Posterior vena cava (tissue), 2 donors: ENCODE data around the gene WNT3. TPM values are rescaled to one million over a fixed set of nuclear protein-coding genes. Genes with fewer than 3 reads are reported as not detected.
"Not testable (repeated sequence)": the region's sequence is repeated elsewhere in the genome, so short reads cannot be mapped to it uniquely, and the experiment has no call there.

Experiments
- DNase-seq: peaks from one replicate; pipeline ENCODE4 v3.0.0-alpha.2; 2020; ENCODE audit warnings: low spot score
- intact Hi-C, 2 donors: fragments of 100-400 bp; cut with DNase I; formaldehyde crosslinking; loops; one replicate each; pipeline versions ENCODE4 v1.14.1 to v1.14.2; 2022 to 2023
- total RNA-seq, 2 donors: library from RNA; stranded (reverse); fragmentation: NEBNext Ultra II Directional; extraction: Animal tissue kit (Norgen Biotek cat#: 25700); gene quantifications; one replicate each; pipeline ENCODE4 v1.2.1, GENCODE V29; 2021
- donor health status: DM: yes; HTN: yes; CAD: no.
- donor health status: DM: yes; HTN: yes; CAD: no.

WNT3 gene
- total RNA-seq, 2 donors from 2014 or later = 0.32 to 0.81 TPM

- intact Hi-C loops = no loop called here
Observed at GRCh38 chr17:46771561-46772474, 46.7 kb downstream of the WNT3 start.

GRCh38 chr17:46770818-46771560, 47.5 kb downstream of the WNT3 start:
- intact Hi-C loops = no loop called here
- DNase-seq = peak; percentile 86

More at GRCh38 chr17:46771561-46772474, 46.7 kb downstream of the WNT3 start:
- peak; percentile 74 for DNase-seq

- DNase-seq = peak; percentile 71
- intact Hi-C loops = no loop called here
Observed at GRCh38 chr17:46770439-46770817, 48.1 kb downstream of the WNT3 start.

GRCh38 chr17:46769531-46770438, 48.7 kb downstream of the WNT3 start:
- DNase-seq = peak; percentile 81
- intact Hi-C loops = no loop called here

- intact Hi-C loops = not testable (repeated sequence)
Observed at GRCh38 chr17:46768896-46769295, 49.6 kb downstream of the WNT3 start.

GRCh38 chr17:46768540-46768870, 50.0 kb downstream of the WNT3 start:
- intact Hi-C loops = no loop called here
- peak; percentile 56 for DNase-seq

More at GRCh38 chr17:46768896-46769295, 49.6 kb downstream of the WNT3 start:
- peak; percentile 54 for DNase-seq

GRCh38 chr17:46766493-46767491, 51.7 kb downstream of the WNT3 start:
- intact Hi-C loops = no loop called here
- peak; percentile 47 for DNase-seq

GRCh38 chr17:46765453-46765852, 53.0 kb downstream of the WNT3 start:
- no peak for DNase-seq
- intact Hi-C loops = no loop called here

- intact Hi-C loops = no loop called here
- DNase-seq = no peak
Observed at GRCh38 chr17:46764709-46765401, 53.6 kb downstream of the WNT3 start.

- intact Hi-C loops = no loop called here
Observed at GRCh38 chr17:46764000-46764708, 54.3 kb downstream of the WNT3 start.

GRCh38 chr17:46763416-46763815, 55.1 kb downstream of the WNT3 start:
- intact Hi-C loops = no loop called here
- DNase-seq = no peak

More at GRCh38 chr17:46764000-46764708, 54.3 kb downstream of the WNT3 start:
- no peak for DNase-seq

GRCh38 chr17:46759141-46759540, 59.4 kb downstream of the WNT3 start:
- intact Hi-C loops = no loop called here
- no peak for DNase-seq

GRCh38 chr17:46758614-46759013, 59.9 kb downstream of the WNT3 start:
- DNase-seq = no peak
- intact Hi-C loops = no loop called here

GRCh38 chr17:46757588-46757987, 60.9 kb downstream of the WNT3 start:
- DNase-seq, intact Hi-C loops: not testable (repeated sequence)

GRCh38 chr17:46756861-46757260, 61.6 kb downstream of the WNT3 start:
- intact Hi-C loops = no loop called here

GRCh38 chr17:46756081-46756735, 62.3 kb downstream of the WNT3 start:
- DNase-seq = no peak
- intact Hi-C loops = no loop called here

More at GRCh38 chr17:46756861-46757260, 61.6 kb downstream of the WNT3 start:
- no peak for DNase-seq
